GM23248 (cell line): Measurements from ENCODE around the gene GLCCI1. TPM values are rescaled to one million over a fixed set of nuclear protein-coding genes. Genes with fewer than 3 reads are reported as not detected.

Source experiments
- DNase-seq: peaks from one replicate; pipeline ENCODE4 v3.0.0-alpha.2; 2015
- H2AFZ ChIP-seq: fragments of 200-600 bp; sonication (generic); 2 replicates; pipeline ENCODE4 v1.6.1; 2016; ENCODE audit warnings: antibody characterized with exemption
- H3F3A ChIP-seq: fragments of 200-600 bp; sonication (generic); 2 replicates; pipeline ENCODE4 v1.6.1; 2016; ENCODE audit warnings: mild to moderate bottlenecking, antibody characterized with exemption, mixed run types; ENCODE audit not compliant: insufficient read depth
- H3K27ac ChIP-seq: fragments of 200-600 bp; sonication (generic); 2 replicates; pipeline ENCODE4 v1.5.1; 2016; ENCODE audit warnings: mild to moderate bottlenecking
- H3K27me3 ChIP-seq: fragments of 200-600 bp; sonication (generic); replicated peaks from 2 replicates; pipeline ENCODE4 v1.6.1; 2016; ENCODE audit warnings: mild to moderate bottlenecking; ENCODE audit not compliant: insufficient read depth
- H3K36me3 ChIP-seq: fragments of 200-600 bp; sonication (generic); 2 replicates; pipeline ENCODE4 v1.6.1; 2016; ENCODE audit warnings: low read depth, mild to moderate bottlenecking
- H3K4me1 ChIP-seq: fragments of 200-600 bp; sonication (generic); 2 replicates; pipeline ENCODE4 v1.6.1; 2016; ENCODE audit warnings: mild to moderate bottlenecking; ENCODE audit not compliant: insufficient read depth
- H3K4me2 ChIP-seq: fragments of 200-600 bp; sonication (generic); one replicate; pipeline ENCODE4 v1.6.1; 2016; ENCODE audit warnings: mild to moderate bottlenecking; ENCODE audit not compliant: unreplicated experiment
- H3K4me3 ChIP-seq: fragments of 200-600 bp; sonication (generic); 2 replicates; pipeline ENCODE4 v1.5.1; 2016; ENCODE audit warnings: mild to moderate bottlenecking
- H3K79me2 ChIP-seq: fragments of 200-600 bp; sonication (generic); 2 replicates; pipeline ENCODE4 v1.6.1; 2016; ENCODE audit warnings: mild to moderate bottlenecking; ENCODE audit not compliant: insufficient read depth
- H3K9ac ChIP-seq: fragments of 200-600 bp; sonication (generic); 2 replicates; pipeline ENCODE4 v1.6.1; 2016; ENCODE audit warnings: mild to moderate bottlenecking
- H3K9me2 ChIP-seq: fragments of 200-600 bp; sonication (generic); 2 replicates; pipeline ENCODE4 v1.6.1; 2016; ENCODE audit warnings: mixed run types, mild to moderate bottlenecking, moderate library complexity; ENCODE audit not compliant: insufficient read depth
- H3K9me3 ChIP-seq: fragments of 200-600 bp; sonication (generic); one replicate; pipeline ENCODE4 v1.6.1; 2017; ENCODE audit warnings: low read depth
- H4K20me1 ChIP-seq: fragments of 200-600 bp; sonication (generic); 2 replicates; pipeline ENCODE4 v1.6.0; 2016; ENCODE audit not compliant: insufficient read depth
- EZH2 ChIP-seq: fragments of 200-600 bp; sonication (generic); IDR thresholded peaks from 2 replicates; pipeline ENCODE4 v1.6.1; 2018; ENCODE audit warnings: antibody characterized with exemption, mild to moderate bottlenecking; ENCODE audit not compliant: insufficient read depth, poor library complexity, severe bottlenecking
- EZH2phosphoT487 ChIP-seq: fragments of 200-600 bp; sonication (generic); IDR thresholded peaks from 2 replicates; pipeline ENCODE4 v1.6.1; 2018; ENCODE audit warnings: antibody characterized with exemption, moderate library complexity, mild to moderate bottlenecking, low read depth; ENCODE audit not compliant: insufficient read depth
- WGBS, 2 experiments: methylation state at CpG; one replicate each; pipeline ENCODE4 v1.1.6; 2015 to 2017; ENCODE audit warnings: low lambda C conversion rate in 2 of 2, low coverage in 1 of 2; ENCODE audit errors: missing lambda C conversion rate in 2 of 2; 5-methylcytosine and 5-hydroxymethylcytosine counted together
- in situ Hi-C: fragments of 300-500 bp; cut with MboI; formaldehyde crosslinking; loops from 2 replicates; pipeline ENCODE4 v1.15.0; 2020
- polyA plus RNA-seq: library from polyadenylated mRNA; unstranded; fragments of >200 nt; fragmentation: Nextera tagmentation; extraction: Ambion mirVana; gene quantifications from 2 replicates; pipeline ENCODE4 v1.2.1, GENCODE V29; 2016
- total RNA-seq: library from RNA; depleted of rRNA; stranded (reverse); fragments of >200 nt; shearing (Covaris generic); gene quantifications from 2 replicates; pipeline ENCODE4 v1.2.3, GENCODE V29; 2014

Gene GLCCI1
- total and polyA plus RNA-seq, 2 experiments from 2014 or later, result 2.5 to 3.0 TPM

DNA sequence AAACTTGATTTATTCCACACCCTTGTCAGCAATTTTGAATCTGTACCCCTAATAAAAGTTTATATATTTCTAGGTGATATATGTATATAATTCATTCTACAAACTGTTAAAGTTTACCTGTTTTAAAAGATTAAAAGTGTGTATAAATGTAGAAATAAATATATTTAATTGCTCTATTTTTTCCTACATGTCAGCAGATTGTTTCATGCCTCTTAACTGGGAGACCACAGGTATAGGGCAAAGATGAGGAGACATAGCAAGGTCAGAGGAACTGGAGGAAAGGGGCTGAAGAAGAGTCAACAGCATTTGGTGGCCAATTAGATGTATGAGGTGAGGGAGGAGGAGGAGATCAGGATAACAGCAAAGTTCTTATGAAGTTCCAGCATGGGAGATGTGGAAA lies 109.8 kb downstream of the GLCCI1 start:
- in situ Hi-C loops, result no loop called here
- H3K27ac ChIP-seq, result no peak overlapping the region
- no peaks in the 10 kb centered on the region for H3K9me2 ChIP-seq
- no peaks in the 10 kb centered on the region for H4K20me1 ChIP-seq
- H3K27me3 ChIP-seq, result no peaks in the 10 kb centered on the region
- H2AFZ ChIP-seq, result no peak overlapping the region
- H3K4me2 ChIP-seq, result no peak overlapping the region
- H3K9ac ChIP-seq, result no peak overlapping the region
- no peaks in the 10 kb centered on the region for H3K4me1 ChIP-seq
- no peak for TF ChIP-seq EZH2
- DNase-seq, result no peak
- H3K9me3 ChIP-seq, result no peaks in the 10 kb centered on the region
- H3K4me3 ChIP-seq, result no peak overlapping the region
- H3K79me2 ChIP-seq, result no peaks in the 10 kb centered on the region
- H3K36me3 ChIP-seq, result no peaks in the 10 kb centered on the region
- no peaks in the 10 kb centered on the region for H3F3A ChIP-seq

GRCh38 chr7:8082762-8083161 lies 114.2 kb downstream of the GLCCI1 start:
- Histone ChIP-seq H3F3A (no peaks in the 10 kb centered on the region), H3K9me2 (no peaks in the 10 kb centered on the region), H2AFZ (no peak overlapping the region), H3K4me3 (no peak overlapping the region), H3K9ac (no peak overlapping the region), H3K4me1 (no peaks in the 10 kb centered on the region), H3K79me2 (no peaks in the 10 kb centered on the region), H4K20me1 (no peaks in the 10 kb centered on the region), H3K27me3 (no peaks in the 10 kb centered on the region), H3K9me3 (no peaks in the 10 kb centered on the region), H3K27ac (no peak overlapping the region), H3K4me2 (no peak overlapping the region), H3K36me3 (no peaks in the 10 kb centered on the region)
- in situ Hi-C loops, result no loop called here
- no peak for TF ChIP-seq EZH2
- TF ChIP-seq EZH2phosphoT487, result no peak
- WGBS, 2 experiments, result 96% methylated on average over 2 of the region's 2 CpGs
- DNase-seq, result no peak

DNA sequence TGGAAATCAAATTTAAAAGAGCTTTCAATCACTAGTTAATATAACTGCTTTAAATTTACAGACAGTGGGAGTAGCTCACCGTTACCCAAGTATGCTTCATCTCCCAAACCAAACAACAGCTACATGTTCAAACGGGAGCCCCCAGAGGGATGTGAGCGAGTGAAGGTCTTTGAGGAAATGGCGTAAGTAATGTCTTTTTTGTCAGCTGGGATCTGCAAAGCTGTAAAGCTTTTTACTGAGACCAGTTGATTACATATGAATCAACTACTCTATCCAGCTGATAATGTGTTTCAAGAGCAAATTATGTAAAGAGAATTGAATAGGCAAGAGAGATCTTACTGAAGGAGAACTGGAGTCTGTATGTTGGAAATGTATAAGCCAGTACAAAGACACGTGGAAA lies 116.2 kb downstream of the GLCCI1 start:
- DNase-seq, result no peak
- H3K4me3 ChIP-seq, result no peak overlapping the region
- H3K4me1 ChIP-seq, result no peaks in the 10 kb centered on the region
- H3K4me2 ChIP-seq, result no peak overlapping the region
- no peaks in the 10 kb centered on the region for H3K9me3 ChIP-seq
- no peak overlapping the region for H3K27ac ChIP-seq
- no peaks in the 10 kb centered on the region for H3K9me2 ChIP-seq
- H3K27me3 ChIP-seq, result no peaks in the 10 kb centered on the region
- H3K36me3 ChIP-seq, result no peaks in the 10 kb centered on the region
- no peaks in the 10 kb centered on the region for H4K20me1 ChIP-seq
- TF ChIP-seq EZH2phosphoT487 (no peak), EZH2 (no peak)
- WGBS, 2 experiments, result 86 to 88% methylated on average over 5 of the region's 5 CpGs
- no peak overlapping the region for H2AFZ ChIP-seq
- in situ Hi-C loops, result no loop called here
- no peaks in the 10 kb centered on the region for H3F3A ChIP-seq
- H3K9ac ChIP-seq, result no peak overlapping the region
- H3K79me2 ChIP-seq, result no peaks in the 10 kb centered on the region

DNA sequence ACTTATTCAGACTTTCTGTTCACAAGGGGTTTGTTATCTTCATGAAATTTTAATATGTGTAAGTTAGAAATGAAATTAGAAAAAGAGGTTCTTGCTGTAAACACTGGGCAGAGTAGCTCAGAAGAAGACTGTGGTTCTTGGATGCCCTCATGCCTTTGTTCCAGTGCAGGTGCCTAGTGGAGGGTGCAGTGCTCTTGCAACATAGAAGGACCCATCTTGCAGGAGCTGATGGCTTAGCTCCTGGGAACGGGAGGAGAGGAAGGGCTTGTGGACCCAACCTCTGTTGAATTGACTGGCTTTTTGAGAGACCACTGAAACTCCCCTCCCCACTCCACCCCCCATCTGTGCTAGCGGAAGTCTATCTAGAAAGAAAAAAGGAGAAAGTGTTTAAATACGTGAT lies 116.8 kb downstream of the GLCCI1 start:
- no peak overlapping the region for H3K4me3 ChIP-seq
- H3K27me3 ChIP-seq, result no peaks in the 10 kb centered on the region
- no peak overlapping the region for H3K9ac ChIP-seq
- TF ChIP-seq EZH2 (no peak), EZH2phosphoT487 (no peak)
- no peak for DNase-seq
- H3K4me1 ChIP-seq, result no peaks in the 10 kb centered on the region
- WGBS, 2 experiments, result 87 to 89% methylated on average over 3 of the region's 3 CpGs
- no peaks in the 10 kb centered on the region for H3K9me2 ChIP-seq
- no peaks in the 10 kb centered on the region for H3F3A ChIP-seq
- no peak overlapping the region for H2AFZ ChIP-seq
- no peak overlapping the region for H3K4me2 ChIP-seq
- H3K27ac ChIP-seq, result no peak overlapping the region
- no peaks in the 10 kb centered on the region for H3K36me3 ChIP-seq
- H3K9me3 ChIP-seq, result no peaks in the 10 kb centered on the region
- no peaks in the 10 kb centered on the region for H3K79me2 ChIP-seq
- in situ Hi-C loops, result no loop called here
- H4K20me1 ChIP-seq, result no peaks in the 10 kb centered on the region

DNA sequence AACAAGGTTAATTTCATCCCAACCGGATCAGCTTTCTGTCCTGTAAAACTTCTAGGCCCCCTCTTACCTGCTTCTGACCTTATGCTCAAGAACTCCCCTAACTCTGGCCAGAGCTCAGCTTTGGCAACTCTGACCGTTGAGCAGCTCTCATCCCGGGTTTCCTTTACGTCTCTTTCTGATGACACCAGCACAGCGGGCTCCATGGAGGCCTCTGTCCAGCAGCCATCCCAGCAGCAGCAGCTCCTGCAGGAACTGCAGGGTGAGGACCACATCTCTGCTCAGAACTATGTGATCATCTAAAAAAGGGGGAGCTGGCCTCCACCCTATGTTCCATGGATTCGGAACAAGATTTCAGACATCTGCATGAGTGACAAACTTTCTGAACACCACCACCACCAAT lies 117.6 kb downstream of the GLCCI1 start:
- Histone ChIP-seq H3K9me3 (no peaks in the 10 kb centered on the region), H2AFZ (no peak overlapping the region), H3K4me1 (no peaks in the 10 kb centered on the region), H3K27me3 (no peaks in the 10 kb centered on the region), H3K9me2 (no peaks in the 10 kb centered on the region), H3K36me3 (no peaks in the 10 kb centered on the region), H3K4me3 (no peak overlapping the region), H3F3A (no peaks in the 10 kb centered on the region), H3K4me2 (no peak overlapping the region), H3K27ac (no peak overlapping the region), H4K20me1 (no peaks in the 10 kb centered on the region), H3K9ac (no peak overlapping the region), H3K79me2 (no peaks in the 10 kb centered on the region)
- no peak for DNase-seq
- in situ Hi-C loops, result no loop called here
- TF ChIP-seq EZH2, result no peak
- 85 to 86% methylated on average over 6 of the region's 6 CpGs for WGBS, 2 experiments
